Measurements from ENCODE around the gene ACO2.

- no peak for TF ChIP-seq CTCF (IDR thresholded peaks at IDR 0.05; ENCODE audit: insufficient read depth, low read depth, low read length)
- no peak for TF ChIP-seq EZH2 (IDR thresholded peaks at IDR 0.05; ENCODE audit: insufficient read depth, low read length)
Observed at GRCh38 chr22:41534219-41534618, 65.3 kb downstream of the ACO2 start.

All from astrocyte (in vitro differentiated cells and primary cell).